Activated CD4-positive, alpha-beta T cell treated with anti-CD3 and anti-CD28 coated beads, Interleukin-2, amount 50 U/mL, for 4 hours (primary cell): Measurements from ENCODE around the gene STAP2.

Experiments
- DNase-seq, 2 experiments: peaks; one replicate each; pipeline ENCODE4 v3.0.0-alpha.2; 2020

The STAP2 gene

GRCh38 chr19:4338441-4339355, at the start of gene STAP2:
Gene STAP2, minus strand, starts transcription at chr19:4338827. Its CDS starts 74 bp downstream, at chr19:4338753.
- peak in 1 of 2 experiments; percentile 20 for DNase-seq

GRCh38 chr19:4386041-4386782, 47.6 kb upstream of the STAP2 start:
- no peak for DNase-seq

- DNase-seq = no peak
Measured at GRCh38 chr19:4385291-4386040, 46.8 kb upstream of the STAP2 start.

- DNase-seq = peak; percentile 45 to 51
Measured at GRCh38 chr19:4380254-4380727, 41.7 kb upstream of the STAP2 start.

GRCh38 chr19:4379383-4380253, 41.0 kb upstream of the STAP2 start:
- DNase-seq = no peak

- no peak for DNase-seq
Measured at GRCh38 chr19:4378886-4379285, 40.3 kb upstream of the STAP2 start.

- no peak for DNase-seq
Measured at GRCh38 chr19:4376991-4377781, 38.6 kb upstream of the STAP2 start.

- no peak for DNase-seq
Measured at GRCh38 chr19:4376671-4376990, 38.0 kb upstream of the STAP2 start.

- DNase-seq = no peak
Measured at GRCh38 chr19:4376028-4376670, 37.5 kb upstream of the STAP2 start.

- no peak for DNase-seq
Measured at GRCh38 chr19:4375164-4376027, 36.8 kb upstream of the STAP2 start.

- DNase-seq = no peak
Measured at GRCh38 chr19:4374498-4375163, 36.0 kb upstream of the STAP2 start.

- no peak for DNase-seq
Measured at GRCh38 chr19:4373601-4374497, 35.2 kb upstream of the STAP2 start.

- no peak for DNase-seq
Measured at GRCh38 chr19:4373013-4373367, 34.4 kb upstream of the STAP2 start.

- no peak for DNase-seq
Measured at GRCh38 chr19:4372165-4373012, 33.8 kb upstream of the STAP2 start.

GRCh38 chr19:4371247-4372164, 32.9 kb upstream of the STAP2 start:
- DNase-seq = no peak

- no peak for DNase-seq
Measured at GRCh38 chr19:4370418-4371041, 31.9 kb upstream of the STAP2 start.
